Keratinocyte (primary cell): ENCODE results near the gene RYR2. TPM values are rescaled to one million over a fixed set of nuclear protein-coding genes. Genes with fewer than 3 reads are reported as not detected.
"Not testable (repeated sequence)": the region's sequence is repeated elsewhere in the genome, so short reads cannot be mapped to it uniquely, and the experiment has no call there.

ENCODE experiments used
- DNase-seq: peaks from one replicate; pipeline ENCODE4 v3.0.0-alpha.2; 2011; ENCODE audit warnings: low read depth, missing footprints, low spot score
- FAIRE-seq: peaks from 2 replicates; lab custom pipeline; 2011; peaks lifted over from hg19 to GRCh38; lab: Jason Lieb, UNC
- H2AFZ ChIP-seq: 2 replicates; pipeline ENCODE4 v1.6.0; 2012; ENCODE audit warnings: low read length, control low read depth, inconsistent platforms; ENCODE audit not compliant: control insufficient read depth
- H3K27ac ChIP-seq: 2 replicates; pipeline ENCODE4 v1.5.1; 2011; ENCODE audit warnings: low read length; ENCODE audit not compliant: control insufficient read depth, insufficient read depth
- H3K27me3 ChIP-seq: 3 replicates; pipeline ENCODE4 v1.6.0; 2011; ENCODE audit warnings: low read length; ENCODE audit not compliant: control insufficient read depth, insufficient read depth; ENCODE audit errors: extremely low read depth
- H3K36me3 ChIP-seq, 2 experiments: 2 replicates in 1 of 2; 3 replicates in 1 of 2; pipeline ENCODE4 v1.5.1; 2011; ENCODE audit warnings: low read length in 2 of 2, mild to moderate bottlenecking in 1 of 2; ENCODE audit not compliant: control insufficient read depth in 2 of 2, insufficient read depth in 2 of 2; ENCODE audit errors: extremely low read depth in 1 of 2
- H3K4me1 ChIP-seq: 3 replicates; pipeline ENCODE4 v1.5.1; 2011; ENCODE audit warnings: low read length; ENCODE audit not compliant: control insufficient read depth, insufficient read depth; ENCODE audit errors: extremely low read depth
- H3K4me2 ChIP-seq: 3 replicates; pipeline ENCODE4 v1.6.0; 2011; ENCODE audit warnings: low read depth, low read length; ENCODE audit not compliant: control insufficient read depth, insufficient read depth; ENCODE audit errors: extremely low read depth
- H3K4me3 ChIP-seq, 3 experiments: fragments of 200-600 bp in 1 of 3; sonication (generic) in 1 of 3; 2 replicates in 2 of 3; 3 replicates in 1 of 3; pipeline ENCODE4 v1.5.1; 2011 to 2016; ENCODE audit warnings: low read length in 3 of 3, mild to moderate bottlenecking in 3 of 3, control low read depth in 2 of 3, inconsistent platforms in 1 of 3, low read depth in 1 of 3, mixed read lengths in 1 of 3, mixed run types in 1 of 3, moderate library complexity in 1 of 3; ENCODE audit not compliant: control insufficient read depth in 2 of 3, insufficient read depth in 2 of 3; ENCODE audit errors: extremely low read depth in 1 of 3
- H3K79me2 ChIP-seq: 2 replicates; pipeline ENCODE4 v1.6.0; 2012; ENCODE audit warnings: low read length; ENCODE audit not compliant: control insufficient read depth, insufficient read depth
- H3K9ac ChIP-seq: 3 replicates; pipeline ENCODE4 v1.6.0; 2011; ENCODE audit warnings: low read length; ENCODE audit not compliant: control insufficient read depth, insufficient read depth; ENCODE audit errors: extremely low read depth
- H3K9me1 ChIP-seq: 3 replicates; pipeline ENCODE4 v1.6.0; 2011; ENCODE audit warnings: low read length; ENCODE audit not compliant: control insufficient read depth, insufficient read depth; ENCODE audit errors: extremely low read depth
- H3K9me3 ChIP-seq: 2 replicates; pipeline ENCODE4 v1.5.1; 2012; ENCODE audit warnings: low read depth, low read length; ENCODE audit not compliant: control insufficient read depth
- H4K20me1 ChIP-seq: 3 replicates; pipeline ENCODE4 v1.6.0; 2011; ENCODE audit warnings: low read length; ENCODE audit not compliant: control insufficient read depth, insufficient read depth; ENCODE audit errors: extremely low read depth
- EZH2 ChIP-seq: IDR thresholded peaks from one replicate; pipeline ENCODE4 v1.6.1; 2012; ENCODE audit warnings: inconsistent platforms, mild to moderate bottlenecking, low read length, moderate library complexity
- dilution Hi-C: fragments of 300-500 bp; cut with MboI; formaldehyde crosslinking; loops from one replicate; pipeline ENCODE4 v1.7.0; 2020; ENCODE audit warnings: low sequenced_read_pairs; ENCODE audit not compliant: extremely low pct_ligation_motif_present
- polyA plus RNA-seq, 5 experiments: library from polyadenylated mRNA; depleted of rRNA in 3 of 5; stranded (reverse) in 3 of 5; stranded (forward) in 1 of 5; unstranded in 1 of 5; fragments of >200 nt; gene quantifications; 1 replicate in 1 of 5; 2 replicates in 3 of 5; 3 replicates in 1 of 5; pipeline versions ENCODE4 v1.2.1 to v1.2.3, GENCODE V29; 2011 to 2012; ENCODE audit warnings: missing spikeins in 2 of 5, low read depth in 1 of 5, low replicate concordance in 1 of 5
- TF ChIP-seq, protein P1 (sequence below), 3 experiments: IDR thresholded peaks in 1 of 3; conservative IDR thresholded peaks in 1 of 3; optimal IDR thresholded peaks in 1 of 3; 2 replicates in 2 of 3; 3 replicates in 1 of 3; pipeline versions ENCODE3 to v1.5.1; 2011; ENCODE audit warnings: low read length in 3 of 3, mild to moderate bottlenecking in 3 of 3, moderate library complexity in 2 of 3, control low read depth in 1 of 3, inconsistent platforms in 1 of 3; ENCODE audit not compliant: insufficient read depth in 2 of 3; ENCODE audit errors: extremely low read depth in 1 of 3

RYR2 gene
- polyA plus RNA-seq, 1 donor (not counting 4 experiments of a cell fraction or from before 2014, with no cell fraction given) = 0.05 TPM

DNA sequence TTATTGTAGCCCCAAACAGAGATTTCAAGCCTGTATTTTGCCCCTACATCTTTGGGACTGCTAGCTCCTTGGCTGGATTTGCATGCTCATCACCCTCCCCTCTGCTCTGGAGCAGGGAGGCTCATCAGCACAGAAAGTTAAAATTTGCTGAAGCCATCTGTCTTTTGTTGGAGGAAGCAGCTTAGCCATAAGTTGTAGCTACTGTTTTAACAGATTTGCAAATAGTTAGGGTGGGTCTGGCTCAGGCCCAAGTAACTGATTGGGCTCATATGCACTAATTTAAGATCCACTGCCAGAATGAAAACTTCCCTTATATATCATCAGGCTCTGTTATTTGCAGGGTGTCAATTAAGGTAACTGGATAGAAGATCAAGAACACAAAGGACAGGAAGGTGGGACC is 541.8 kb downstream of the RYR2 start:
- Histone ChIP-seq H3K36me3 (no peaks in the 10 kb centered on the region), H3K4me2 (no peak overlapping the region), H4K20me1 (no peaks in the 10 kb centered on the region), H3K27ac (no peak overlapping the region), H2AFZ (no peak overlapping the region), H3K27me3 (no peaks in the 10 kb centered on the region), H3K9me3 (no peaks in the 10 kb centered on the region), H3K79me2 (no peaks in the 10 kb centered on the region), H3K9me1 (no peaks in the 10 kb centered on the region), H3K4me1 (no peaks in the 10 kb centered on the region), H3K9ac (no peak overlapping the region), H3K4me3 (no peak overlapping the region)
- FAIRE-seq = no peak
- dilution Hi-C loops = no loop called here
- no peak for DNase-seq
- no peak for TF ChIP-seq EZH2

DNA sequence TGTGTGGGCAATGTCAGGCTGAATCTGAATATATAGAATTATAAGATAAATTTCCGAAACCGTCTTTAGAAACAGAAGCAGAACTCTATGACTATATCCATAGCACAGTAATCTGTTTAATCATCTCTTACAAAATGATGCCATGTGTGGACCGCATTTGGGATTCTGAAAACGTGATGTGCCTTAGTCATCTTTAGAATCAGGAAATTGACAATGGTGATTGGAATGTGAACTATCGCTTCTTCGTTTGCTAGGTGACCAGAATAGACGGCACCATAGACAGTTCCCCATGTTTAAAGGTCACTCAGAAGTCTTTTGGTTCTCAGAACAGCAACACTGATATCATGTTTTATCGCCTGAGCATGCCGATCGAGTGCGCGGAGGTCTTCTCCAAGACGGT is 548.4 kb downstream of the RYR2 start:
- Histone ChIP-seq H3K4me3 (no peak overlapping the region), H3K9me1 (no peaks in the 10 kb centered on the region), H2AFZ (no peak overlapping the region), H3K79me2 (no peaks in the 10 kb centered on the region), H3K9ac (no peak overlapping the region), H3K4me2 (no peak overlapping the region), H3K9me3 (no peaks in the 10 kb centered on the region), H3K27ac (no peak overlapping the region), H3K4me1 (no peaks in the 10 kb centered on the region), H3K27me3 (no peaks in the 10 kb centered on the region), H4K20me1 (no peaks in the 10 kb centered on the region), H3K36me3 (no peaks in the 10 kb centered on the region)
- TF ChIP-seq, protein P1, sequence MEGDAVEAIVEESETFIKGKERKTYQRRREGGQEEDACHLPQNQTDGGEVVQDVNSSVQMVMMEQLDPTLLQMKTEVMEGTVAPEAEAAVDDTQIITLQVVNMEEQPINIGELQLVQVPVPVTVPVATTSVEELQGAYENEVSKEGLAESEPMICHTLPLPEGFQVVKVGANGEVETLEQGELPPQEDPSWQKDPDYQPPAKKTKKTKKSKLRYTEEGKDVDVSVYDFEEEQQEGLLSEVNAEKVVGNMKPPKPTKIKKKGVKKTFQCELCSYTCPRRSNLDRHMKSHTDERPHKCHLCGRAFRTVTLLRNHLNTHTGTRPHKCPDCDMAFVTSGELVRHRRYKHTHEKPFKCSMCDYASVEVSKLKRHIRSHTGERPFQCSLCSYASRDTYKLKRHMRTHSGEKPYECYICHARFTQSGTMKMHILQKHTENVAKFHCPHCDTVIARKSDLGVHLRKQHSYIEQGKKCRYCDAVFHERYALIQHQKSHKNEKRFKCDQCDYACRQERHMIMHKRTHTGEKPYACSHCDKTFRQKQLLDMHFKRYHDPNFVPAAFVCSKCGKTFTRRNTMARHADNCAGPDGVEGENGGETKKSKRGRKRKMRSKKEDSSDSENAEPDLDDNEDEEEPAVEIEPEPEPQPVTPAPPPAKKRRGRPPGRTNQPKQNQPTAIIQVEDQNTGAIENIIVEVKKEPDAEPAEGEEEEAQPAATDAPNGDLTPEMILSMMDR (optimal IDR thresholded peaks at IDR 0.05 in 1 of 3, IDR thresholded peaks at IDR 0.05 in 1 of 3, conservative IDR thresholded peaks at IDR 0.05 in 1 of 3; ENCODE audit: extremely low read depth in 1 of 3, insufficient read depth in 2 of 3, low read length in 3 of 3) = no peak
- DNase-seq (no peak), FAIRE-seq (no peak)
- dilution Hi-C loops = no loop called here

DNA sequence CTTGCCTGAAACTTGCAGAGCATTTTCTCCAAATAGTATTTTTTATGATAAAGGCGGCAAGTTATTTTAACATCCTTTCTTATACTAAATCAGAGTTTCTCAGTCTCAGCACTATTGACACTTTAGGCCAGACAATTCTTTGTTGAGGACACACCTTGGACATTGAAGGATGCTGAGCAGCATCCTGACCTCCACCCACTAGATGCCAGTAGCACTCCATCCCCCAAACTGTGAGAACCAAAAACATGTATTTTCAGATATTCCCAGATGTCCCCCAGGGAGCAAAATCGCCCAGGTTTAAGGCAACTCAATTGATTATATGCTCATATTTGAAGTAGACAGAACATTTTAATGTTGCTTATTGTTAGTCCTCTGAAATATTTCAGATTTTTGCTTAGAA is 549.4 kb downstream of the RYR2 start:
- H3K4me3 ChIP-seq = no peak overlapping the region
- H3K9me1 ChIP-seq = no peaks in the 10 kb centered on the region
- no peak overlapping the region for H3K27ac ChIP-seq
- H3K9me3 ChIP-seq = peaks cover 2% of the 10 kb centered on the region
- H3K27me3 ChIP-seq = no peaks in the 10 kb centered on the region
- H2AFZ ChIP-seq = no peak overlapping the region
- no peak overlapping the region for H3K4me2 ChIP-seq
- H3K4me1 ChIP-seq = no peaks in the 10 kb centered on the region
- dilution Hi-C loops = no loop called here
- H3K9ac ChIP-seq = no peak overlapping the region
- no peaks in the 10 kb centered on the region for H3K79me2 ChIP-seq
- FAIRE-seq = no peak
- no peak for DNase-seq
- no peaks in the 10 kb centered on the region for H3K36me3 ChIP-seq
- TF ChIP-seq, protein P1 (optimal IDR thresholded peaks at IDR 0.05 in 1 of 3, IDR thresholded peaks at IDR 0.05 in 1 of 3, conservative IDR thresholded peaks at IDR 0.05 in 1 of 3; ENCODE audit: extremely low read depth in 1 of 3, insufficient read depth in 2 of 3, low read length in 3 of 3) = no peak
- TF ChIP-seq EZH2 = no peak
- H4K20me1 ChIP-seq = no peaks in the 10 kb centered on the region

DNA sequence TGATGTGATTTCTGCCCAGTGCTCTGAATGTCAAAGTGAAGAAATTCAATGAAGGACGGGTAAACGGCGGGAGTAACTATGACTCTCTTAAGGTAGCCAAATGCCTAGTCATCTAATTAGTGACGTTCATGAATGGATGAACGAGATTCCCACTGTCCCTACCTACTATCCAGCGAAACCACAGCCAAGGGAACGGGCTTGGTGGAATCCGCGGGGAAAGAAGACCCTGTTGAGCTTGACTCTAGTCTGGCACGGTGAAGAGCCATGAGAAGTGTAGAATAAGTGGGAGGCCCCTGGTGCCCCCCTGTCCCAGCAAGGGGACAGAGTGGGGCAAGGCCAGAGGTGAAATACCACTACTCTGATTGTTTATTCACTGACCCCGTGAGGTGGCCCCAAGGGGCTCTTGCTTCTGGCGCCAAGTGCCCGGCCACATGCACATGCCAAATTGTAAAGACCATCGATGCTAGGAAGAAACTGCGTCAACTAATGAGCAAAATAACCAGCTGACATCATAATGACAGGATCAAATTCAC is 561.1 kb downstream of the RYR2 start:
- H3K27ac ChIP-seq, H2AFZ ChIP-seq, H3K4me1 ChIP-seq, H3K4me2 ChIP-seq, H3K4me3 ChIP-seq, H4K20me1 ChIP-seq, H3K36me3 ChIP-seq, FAIRE-seq, H3K79me2 ChIP-seq, dilution Hi-C loops, H3K9me1 ChIP-seq, H3K27me3 ChIP-seq, H3K9ac ChIP-seq, H3K9me3 ChIP-seq: not testable (repeated sequence)
- DNase-seq = peak; percentile 2
